HepG2 (cell line): Measurements from ENCODE around the gene NFAT5.

Experiments
- EZH2 ChIP-seq: conservative IDR thresholded peaks from 2 replicates; pipeline ENCODE4 v1.6.1; 2012; ENCODE audit warnings: mild to moderate bottlenecking, low read depth, low read length, moderate library complexity
- MAZ ChIP-seq, 2 experiments: sonication (generic) in 1 of 2; formaldehyde crosslinking in 1 of 2; IDR thresholded peaks; 2 replicates each; pipeline versions ENCODE4 v1.5.0 to v1.6.1; 2012 to 2020; ENCODE audit warnings: low read depth in 2 of 2, mild to moderate bottlenecking in 2 of 2, borderline replicate concordance in 1 of 2, improper control_type of control experiment in 1 of 2, low read length in 1 of 2, missing genetic modification reagents in 1 of 2, moderate library complexity in 1 of 2
- ZFP90 ChIP-seq: sonication (generic); formaldehyde crosslinking; IDR thresholded peaks from 2 replicates; pipeline ENCODE4 v1.8.0; 2022; ENCODE audit warnings: missing genetic modification reagents, mild to moderate bottlenecking, inconsistent platforms, borderline replicate concordance
- ZNF350 ChIP-seq: sonication (generic); formaldehyde crosslinking; IDR thresholded peaks from 2 replicates; pipeline ENCODE4 v1.4.0; 2020; ENCODE audit warnings: mild to moderate bottlenecking, low read depth, missing genetic modification reagents, borderline replicate concordance
- ZNF367 ChIP-seq: sonication (generic); formaldehyde crosslinking; IDR thresholded peaks from 2 replicates; pipeline ENCODE4 v1.4.0; 2020; ENCODE audit warnings: missing genetic modification reagents, borderline replicate concordance
- ZNF563 ChIP-seq: sonication (generic); formaldehyde crosslinking; IDR thresholded peaks from 2 replicates; pipeline ENCODE4 v1.8.0; 2022; ENCODE audit warnings: mild to moderate bottlenecking, moderate library complexity, missing genetic modification reagents
- ZNF615 ChIP-seq: sonication (generic); formaldehyde crosslinking; IDR thresholded peaks from 2 replicates; pipeline ENCODE4 v1.5.0; 2020; ENCODE audit warnings: mild to moderate bottlenecking, missing genetic modification reagents, borderline replicate concordance
- TF ChIP-seq, protein P1 (sequence below): sonication (generic); formaldehyde crosslinking; IDR thresholded peaks from 2 replicates; pipeline ENCODE4 v1.5.0; 2020; ENCODE audit warnings: mild to moderate bottlenecking, missing genetic modification reagents, moderate library complexity
- TF ChIP-seq, protein P2 (sequence below): sonication (generic); formaldehyde crosslinking; conservative IDR thresholded peaks from 2 replicates; pipeline ENCODE4 v1.8.0; 2022; ENCODE audit warnings: missing genetic modification reagents
- TF ChIP-seq, protein P3 (sequence below): sonication (generic); formaldehyde crosslinking; IDR thresholded peaks from 2 replicates; pipeline ENCODE4 v1.5.0; 2020; ENCODE audit warnings: mild to moderate bottlenecking, missing genetic modification reagents
- TF ChIP-seq, protein P4 (sequence below): IDR thresholded peaks from 2 replicates; pipeline ENCODE4 v1.6.1; 2012; ENCODE audit warnings: inconsistent platforms

DNA sequence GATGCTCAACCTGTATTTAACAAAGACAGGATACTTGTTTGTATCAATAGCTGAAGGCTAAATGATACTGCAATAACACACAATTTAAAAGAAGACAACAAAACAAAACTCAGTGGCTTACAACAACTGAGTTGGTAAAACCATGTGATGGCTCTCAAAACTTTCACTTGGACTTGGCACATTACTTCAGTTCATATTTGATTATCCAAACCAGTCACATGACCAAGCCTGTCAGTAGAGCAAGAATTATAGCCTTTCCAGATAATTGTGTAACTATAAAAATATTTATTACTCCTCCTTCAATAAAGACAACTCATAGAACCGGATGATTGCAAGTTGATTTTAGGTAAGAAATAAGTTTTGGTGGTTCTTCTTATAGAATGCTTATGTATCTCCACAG lies 103.8 kb downstream of the NFAT5 start:
- no peak for TF ChIP-seq ZFP90 (CRISPR knock-in tag)
- TF ChIP-seq, protein P1, sequence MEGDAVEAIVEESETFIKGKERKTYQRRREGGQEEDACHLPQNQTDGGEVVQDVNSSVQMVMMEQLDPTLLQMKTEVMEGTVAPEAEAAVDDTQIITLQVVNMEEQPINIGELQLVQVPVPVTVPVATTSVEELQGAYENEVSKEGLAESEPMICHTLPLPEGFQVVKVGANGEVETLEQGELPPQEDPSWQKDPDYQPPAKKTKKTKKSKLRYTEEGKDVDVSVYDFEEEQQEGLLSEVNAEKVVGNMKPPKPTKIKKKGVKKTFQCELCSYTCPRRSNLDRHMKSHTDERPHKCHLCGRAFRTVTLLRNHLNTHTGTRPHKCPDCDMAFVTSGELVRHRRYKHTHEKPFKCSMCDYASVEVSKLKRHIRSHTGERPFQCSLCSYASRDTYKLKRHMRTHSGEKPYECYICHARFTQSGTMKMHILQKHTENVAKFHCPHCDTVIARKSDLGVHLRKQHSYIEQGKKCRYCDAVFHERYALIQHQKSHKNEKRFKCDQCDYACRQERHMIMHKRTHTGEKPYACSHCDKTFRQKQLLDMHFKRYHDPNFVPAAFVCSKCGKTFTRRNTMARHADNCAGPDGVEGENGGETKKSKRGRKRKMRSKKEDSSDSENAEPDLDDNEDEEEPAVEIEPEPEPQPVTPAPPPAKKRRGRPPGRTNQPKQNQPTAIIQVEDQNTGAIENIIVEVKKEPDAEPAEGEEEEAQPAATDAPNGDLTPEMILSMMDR: no peak
- TF ChIP-seq, protein P2, sequence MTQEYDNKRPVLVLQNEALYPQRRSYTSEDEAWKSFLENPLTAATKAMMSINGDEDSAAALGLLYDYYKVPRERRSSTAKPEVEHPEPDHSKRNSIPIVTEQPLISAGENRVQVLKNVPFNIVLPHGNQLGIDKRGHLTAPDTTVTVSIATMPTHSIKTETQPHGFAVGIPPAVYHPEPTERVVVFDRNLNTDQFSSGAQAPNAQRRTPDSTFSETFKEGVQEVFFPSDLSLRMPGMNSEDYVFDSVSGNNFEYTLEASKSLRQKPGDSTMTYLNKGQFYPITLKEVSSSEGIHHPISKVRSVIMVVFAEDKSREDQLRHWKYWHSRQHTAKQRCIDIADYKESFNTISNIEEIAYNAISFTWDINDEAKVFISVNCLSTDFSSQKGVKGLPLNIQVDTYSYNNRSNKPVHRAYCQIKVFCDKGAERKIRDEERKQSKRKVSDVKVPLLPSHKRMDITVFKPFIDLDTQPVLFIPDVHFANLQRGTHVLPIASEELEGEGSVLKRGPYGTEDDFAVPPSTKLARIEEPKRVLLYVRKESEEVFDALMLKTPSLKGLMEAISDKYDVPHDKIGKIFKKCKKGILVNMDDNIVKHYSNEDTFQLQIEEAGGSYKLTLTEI (CRISPR knock-in tag): no peak
- no peak for TF ChIP-seq ZNF367 (CRISPR knock-in tag)
- TF ChIP-seq ZNF615 (CRISPR knock-in tag): no peak
- no peak for TF ChIP-seq EZH2
- no peak for TF ChIP-seq MAZ (IDR thresholded peaks at IDR 0.05; ENCODE audit: borderline replicate concordance, low read depth, low read length)
- no peak for TF ChIP-seq MAZ (CRISPR knock-in tag; IDR thresholded peaks at IDR 0.05; ENCODE audit: low read depth)
- TF ChIP-seq ZNF563 (CRISPR knock-in tag): no peak
- no peak for TF ChIP-seq ZNF350 (CRISPR knock-in tag)
- TF ChIP-seq, protein P3, sequence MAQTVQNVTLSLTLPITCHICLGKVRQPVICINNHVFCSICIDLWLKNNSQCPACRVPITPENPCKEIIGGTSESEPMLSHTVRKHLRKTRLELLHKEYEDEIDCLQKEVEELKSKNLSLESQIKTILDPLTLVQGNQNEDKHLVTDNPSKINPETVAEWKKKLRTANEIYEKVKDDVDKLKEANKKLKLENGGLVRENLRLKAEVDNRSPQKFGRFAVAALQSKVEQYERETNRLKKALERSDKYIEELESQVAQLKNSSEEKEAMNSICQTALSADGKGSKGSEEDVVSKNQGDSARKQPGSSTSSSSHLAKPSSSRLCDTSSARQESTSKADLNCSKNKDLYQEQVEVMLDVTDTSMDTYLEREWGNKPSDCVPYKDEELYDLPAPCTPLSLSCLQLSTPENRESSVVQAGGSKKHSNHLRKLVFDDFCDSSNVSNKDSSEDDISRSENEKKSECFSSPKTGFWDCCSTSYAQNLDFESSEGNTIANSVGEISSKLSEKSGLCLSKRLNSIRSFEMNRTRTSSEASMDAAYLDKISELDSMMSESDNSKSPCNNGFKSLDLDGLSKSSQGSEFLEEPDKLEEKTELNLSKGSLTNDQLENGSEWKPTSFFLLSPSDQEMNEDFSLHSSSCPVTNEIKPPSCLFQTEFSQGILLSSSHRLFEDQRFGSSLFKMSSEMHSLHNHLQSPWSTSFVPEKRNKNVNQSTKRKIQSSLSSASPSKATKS: no peak
- TF ChIP-seq, protein P4, sequence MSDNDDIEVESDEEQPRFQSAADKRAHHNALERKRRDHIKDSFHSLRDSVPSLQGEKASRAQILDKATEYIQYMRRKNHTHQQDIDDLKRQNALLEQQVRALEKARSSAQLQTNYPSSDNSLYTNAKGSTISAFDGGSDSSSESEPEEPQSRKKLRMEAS: no peak
